ENCODE measurements around the gene NCKAP5.
"Not testable (repeated sequence)": the region's sequence is repeated elsewhere in the genome, so short reads cannot be mapped to it uniquely, and the experiment has no call there.

NCKAP5 gene

GRCh38 chr2:133522204-133522603 lies 46.1 kb downstream of the NCKAP5 start:
- no peak for DNase-seq (ENCODE audit: low read depth)

DNA sequence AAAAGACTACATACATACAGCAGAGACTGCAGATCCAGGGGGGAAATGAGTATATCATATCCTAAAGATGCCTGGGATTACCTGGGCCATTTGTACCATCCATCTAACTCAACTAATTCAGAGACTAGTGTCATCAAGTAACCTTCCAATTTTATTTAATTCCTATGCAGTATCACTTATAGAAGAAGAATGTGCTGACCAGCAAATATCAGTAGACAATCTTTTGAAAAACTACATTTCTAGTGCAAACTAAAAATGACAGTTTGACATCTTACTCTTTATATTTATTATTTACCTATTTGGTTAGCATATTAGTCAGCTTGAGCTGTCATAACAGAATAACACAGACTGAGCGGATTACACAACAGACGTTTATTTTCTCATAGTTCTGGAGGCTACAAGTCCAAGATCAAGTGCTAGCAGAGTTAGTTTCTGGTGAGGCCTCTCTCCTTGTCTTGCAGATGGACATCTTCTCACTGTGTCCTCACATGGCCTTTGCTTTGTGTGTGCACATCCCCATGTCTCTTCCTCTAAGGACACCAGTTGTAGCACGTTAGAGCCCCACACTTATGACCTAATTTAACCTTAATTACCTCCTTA lies 47.0 kb downstream of the NCKAP5 start:
- DNase-seq (ENCODE audit: low read depth) = no peak

- DNase-seq (ENCODE audit: low read depth) = not testable (repeated sequence)
Observed at GRCh38 chr2:133519677-133520076, 48.6 kb downstream of the NCKAP5 start.

- DNase-seq (ENCODE audit: low read depth) = no peak
Observed at GRCh38 chr2:133518700-133519344, 49.4 kb downstream of the NCKAP5 start.

DNA sequence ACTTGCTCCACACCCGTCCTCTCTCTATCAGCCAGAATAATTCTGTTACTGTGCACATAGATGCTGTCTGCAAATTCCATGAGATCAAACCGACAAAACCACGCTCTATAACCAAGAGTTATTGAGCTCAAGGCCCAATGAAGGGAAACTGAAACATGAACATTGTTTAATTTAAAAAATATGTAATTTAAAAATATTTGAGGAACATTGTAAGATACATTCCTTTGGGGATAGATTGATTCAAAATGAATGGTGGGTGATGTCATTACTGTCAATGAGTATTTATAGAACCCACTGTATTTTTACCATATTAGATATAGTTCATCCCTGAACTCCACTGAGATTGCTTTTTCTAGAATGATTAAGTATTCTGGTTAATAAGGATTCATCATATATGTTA lies 50.4 kb downstream of the NCKAP5 start:
- no peak for DNase-seq (ENCODE audit: low read depth)

DNA sequence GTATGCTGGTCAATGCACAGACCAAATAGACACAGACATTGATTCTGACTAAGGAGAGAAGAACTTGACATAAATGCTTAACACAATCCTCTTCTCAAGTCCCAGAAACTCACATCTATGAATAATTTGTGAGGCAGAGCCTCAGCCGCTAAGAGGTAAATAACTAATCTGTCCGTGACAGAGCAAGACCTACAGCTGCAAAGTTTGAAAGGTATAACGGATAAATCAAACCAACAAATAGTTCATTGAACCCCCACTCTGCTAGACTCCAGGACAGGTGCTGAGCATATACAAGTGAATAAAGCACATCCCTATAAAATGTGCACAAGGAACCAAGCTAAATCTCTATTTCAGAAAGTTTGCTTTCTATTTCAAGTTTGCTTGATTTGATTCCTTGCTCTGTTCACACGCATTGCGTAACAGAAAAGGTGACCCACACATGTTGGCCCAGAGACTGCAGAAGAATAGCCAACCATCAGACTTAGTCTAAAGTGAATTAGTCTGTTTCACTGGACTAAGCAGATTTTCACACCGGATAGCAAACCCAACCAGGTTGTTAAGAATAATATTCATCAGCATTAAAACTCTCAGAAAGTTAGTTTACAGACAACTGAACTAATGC lies 51.7 kb downstream of the NCKAP5 start:
- no peak for DNase-seq (ENCODE audit: low read depth)

DNA sequence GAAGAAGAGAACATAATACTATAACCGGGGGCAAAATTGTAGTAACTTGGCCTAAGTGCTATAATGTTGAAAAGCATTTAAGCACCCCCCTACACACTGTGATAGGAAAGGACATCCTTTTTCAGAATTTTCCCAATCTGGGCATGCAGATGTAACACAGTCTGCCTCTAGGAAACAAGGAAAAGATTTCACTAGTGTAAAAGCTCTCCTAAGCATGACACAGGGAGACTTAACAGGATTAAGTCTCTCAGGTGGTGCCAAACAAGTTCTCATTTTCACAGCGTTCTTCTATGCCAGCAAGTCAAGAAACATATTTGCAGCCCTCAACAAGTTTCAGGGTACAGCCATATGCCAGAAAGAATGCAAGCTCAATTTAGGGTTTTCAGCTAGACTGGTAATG lies 53.0 kb downstream of the NCKAP5 start:
- no peak for DNase-seq (ENCODE audit: low read depth)

GRCh38 chr2:133513893-133514292 lies 54.4 kb downstream of the NCKAP5 start:
- no peak for DNase-seq (ENCODE audit: low read depth)

GRCh38 chr2:133512121-133512520 lies 56.1 kb downstream of the NCKAP5 start:
- no peak for DNase-seq (ENCODE audit: low read depth)

GRCh38 chr2:133511679-133512078 lies 56.6 kb downstream of the NCKAP5 start:
- DNase-seq (ENCODE audit: low read depth) = no peak

GRCh38 chr2:133509777-133510176 lies 58.5 kb downstream of the NCKAP5 start:
- DNase-seq (ENCODE audit: low read depth) = no peak

DNA sequence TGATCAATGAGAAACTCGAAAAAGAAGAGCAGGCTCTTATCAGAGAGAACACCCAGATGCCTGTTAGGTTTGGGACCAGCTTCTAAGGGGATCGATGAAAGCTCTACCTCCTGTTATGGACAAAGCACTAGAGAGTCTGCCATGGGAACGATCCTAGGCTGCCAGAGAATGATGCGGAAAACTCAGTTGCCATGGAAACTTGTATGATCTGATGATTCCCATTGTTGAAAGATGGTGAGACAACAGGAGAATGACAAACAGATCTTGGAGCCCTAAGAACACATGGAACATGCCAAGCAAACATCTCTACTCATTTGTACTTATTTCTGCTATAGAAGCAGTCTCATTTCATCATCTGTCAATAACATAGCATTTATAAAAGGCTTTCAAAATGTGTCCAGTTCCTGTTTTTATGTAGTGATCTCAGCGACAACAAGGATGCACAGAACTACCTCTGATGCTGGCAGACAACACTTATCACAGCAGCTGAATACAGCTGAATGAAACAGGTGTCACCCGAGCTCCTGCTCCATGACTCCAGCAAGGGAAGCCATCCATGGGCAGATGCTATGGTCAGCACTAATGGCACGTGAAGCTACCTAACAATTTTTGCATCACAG lies 59.6 kb downstream of the NCKAP5 start:
- DNase-seq (ENCODE audit: low read depth) = no peak

GRCh38 chr2:133506996-133507395 lies 61.3 kb downstream of the NCKAP5 start:
- DNase-seq (ENCODE audit: low read depth) = no peak

DNA sequence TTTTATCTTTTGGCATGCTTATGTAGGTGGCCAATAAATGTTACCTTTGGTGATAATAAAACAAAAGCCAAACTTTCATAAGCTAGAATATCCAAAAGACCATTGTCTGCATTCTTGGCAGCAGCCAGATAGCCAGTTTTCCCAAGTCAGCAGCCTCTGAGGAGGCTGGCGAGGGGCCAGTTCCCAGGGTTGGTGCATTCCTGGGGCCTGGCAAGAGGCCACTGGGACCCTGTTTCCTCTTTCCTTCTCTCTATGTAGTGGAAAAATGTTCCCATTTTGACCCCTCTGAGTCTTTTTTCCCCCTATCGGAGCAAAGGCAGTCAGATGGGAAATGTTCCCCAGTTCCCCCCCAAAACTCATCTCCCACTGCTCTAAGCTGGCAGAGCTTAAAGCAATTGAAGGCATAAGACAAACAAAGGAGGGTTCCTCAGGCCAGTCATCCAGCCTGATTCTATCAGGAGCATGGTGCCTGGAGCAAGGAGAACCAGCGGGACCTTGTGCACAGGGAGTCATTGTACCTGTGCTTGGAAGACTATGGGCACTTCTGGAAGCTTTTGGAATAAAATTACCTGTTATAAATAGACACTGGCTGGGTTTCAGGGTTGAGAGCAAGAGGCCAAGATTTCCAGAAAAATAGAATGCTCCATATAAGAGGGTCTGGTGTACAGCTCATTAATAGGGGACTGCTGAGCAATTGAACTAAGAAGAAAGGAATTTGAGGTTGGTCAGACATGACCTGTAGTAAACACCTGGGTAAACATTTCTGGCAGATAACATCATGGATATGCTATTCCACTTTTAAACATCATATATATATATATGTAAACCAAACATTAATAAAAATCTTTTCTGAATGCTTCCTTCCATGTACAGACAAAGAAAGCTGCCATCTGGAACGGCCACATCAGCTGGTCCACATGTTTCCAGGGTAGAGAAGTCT lies 63.4 kb downstream of the NCKAP5 start:
- DNase-seq (ENCODE audit: low read depth) = no peak

DNA sequence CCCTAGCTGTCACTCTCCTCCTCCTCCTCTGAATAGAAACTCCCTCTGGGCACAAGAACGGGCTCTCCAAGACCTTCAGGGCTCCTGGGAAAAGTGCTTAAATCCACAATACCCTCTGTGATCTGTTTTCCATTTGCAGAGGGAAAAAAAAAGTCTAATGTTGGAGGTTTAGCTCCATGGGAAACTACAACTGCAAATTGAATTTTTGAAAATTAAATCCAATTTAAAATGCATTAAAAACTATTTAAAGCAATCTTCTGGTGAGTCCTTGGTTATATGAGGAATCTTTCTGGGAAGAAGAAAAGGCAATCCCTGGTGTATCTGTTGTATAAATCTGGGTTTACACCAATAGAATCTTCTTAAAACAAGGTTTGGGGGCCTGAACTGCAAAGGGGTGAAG lies 64.3 kb downstream of the NCKAP5 start:
- DNase-seq (ENCODE audit: low read depth) = no peak

DNA sequence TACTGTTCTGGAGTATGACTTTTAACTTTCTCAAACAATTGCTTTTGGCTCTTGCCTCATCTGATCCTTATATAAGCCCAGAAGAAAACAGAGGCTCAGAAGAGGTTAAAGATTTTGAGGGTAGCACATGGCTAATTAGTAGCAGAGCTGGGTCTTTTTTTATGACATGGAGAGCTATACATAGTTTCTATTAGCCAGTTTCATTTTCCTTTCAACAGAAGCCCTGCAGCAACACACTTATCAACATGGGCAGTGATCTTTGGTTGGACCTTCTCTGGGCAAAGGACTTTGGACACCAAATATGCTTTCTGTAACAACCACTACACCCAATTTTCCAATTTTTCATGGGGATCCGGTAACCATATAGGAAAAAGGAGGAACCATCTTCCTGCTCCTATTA lies 64.9 kb downstream of the NCKAP5 start:
- no peak for DNase-seq (ENCODE audit: low read depth)

- no peak for DNase-seq (ENCODE audit: low read depth)
Observed at GRCh38 chr2:133502678-133503077, 65.6 kb downstream of the NCKAP5 start.

DNA sequence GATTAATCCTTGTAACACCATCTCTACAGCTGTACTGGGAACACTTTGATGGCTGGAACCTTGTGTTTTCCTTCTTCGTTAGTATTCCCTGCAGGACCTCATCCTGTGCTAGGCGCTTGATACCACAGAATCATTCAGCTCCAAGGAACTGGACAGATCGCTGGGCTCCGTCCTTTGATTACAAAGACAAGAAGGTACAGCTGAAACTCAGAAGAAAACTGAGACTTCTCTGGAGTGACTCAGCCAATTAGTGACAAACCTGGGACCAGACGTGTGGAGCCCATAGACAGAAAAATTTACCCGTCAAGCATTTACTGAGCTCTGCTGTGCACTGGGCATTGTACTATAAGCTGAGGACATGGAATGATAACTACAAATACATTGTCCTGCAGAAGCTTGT lies 67.3 kb downstream of the NCKAP5 start:
- DNase-seq (ENCODE audit: low read depth) = no peak

DNA sequence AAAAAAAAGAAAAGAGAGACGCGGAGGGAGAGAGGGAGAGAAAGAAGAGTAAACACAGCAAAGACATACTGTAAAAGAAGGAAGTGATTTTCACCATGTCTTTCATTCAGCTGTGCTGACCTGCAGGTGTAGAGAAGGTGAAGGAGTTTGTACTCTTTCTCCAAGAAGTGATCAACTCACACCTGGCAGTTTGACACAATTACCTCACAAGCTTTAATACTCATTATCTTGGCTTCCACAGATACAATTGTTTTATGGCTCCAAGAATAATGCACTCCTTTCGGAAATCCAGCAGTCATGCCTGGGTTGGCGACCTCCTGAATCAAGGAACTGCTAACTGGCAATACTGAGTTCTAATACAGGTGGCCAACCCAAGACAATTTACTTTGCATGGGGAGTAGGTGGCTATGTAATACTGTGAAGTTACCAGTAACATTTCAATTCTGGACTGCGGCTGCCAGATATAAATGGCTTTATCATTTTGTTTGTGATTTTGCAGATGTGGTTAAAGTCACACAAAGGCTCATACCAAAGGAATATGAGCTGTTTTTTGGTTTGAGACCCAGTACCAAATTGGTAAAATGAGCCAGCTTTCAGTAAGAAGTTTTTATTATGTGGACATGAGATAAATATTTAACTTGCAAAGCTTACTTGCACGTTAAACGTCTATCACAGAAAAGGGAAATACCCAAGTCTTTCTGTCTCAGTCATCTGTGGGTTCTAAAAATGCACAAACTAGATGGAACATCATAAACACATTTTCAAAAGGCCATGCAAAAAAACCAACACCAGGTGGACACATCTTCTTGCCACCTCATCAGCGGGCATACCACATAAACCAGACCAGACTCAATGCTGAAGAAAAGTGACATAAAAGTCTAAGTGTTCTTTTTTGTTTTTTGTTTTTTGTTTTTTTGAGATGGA lies 69.3 kb downstream of the NCKAP5 start:
- no peak for DNase-seq (ENCODE audit: low read depth)

GRCh38 chr2:133497951-133498565 lies 70.2 kb downstream of the NCKAP5 start:
- DNase-seq (ENCODE audit: low read depth) = no peak

Data from activated T-cell treated with anti-CD3 and anti-CD28 coated beads for 24 hours (primary cell).